ENCODE data around the gene SCD5.

DNA sequence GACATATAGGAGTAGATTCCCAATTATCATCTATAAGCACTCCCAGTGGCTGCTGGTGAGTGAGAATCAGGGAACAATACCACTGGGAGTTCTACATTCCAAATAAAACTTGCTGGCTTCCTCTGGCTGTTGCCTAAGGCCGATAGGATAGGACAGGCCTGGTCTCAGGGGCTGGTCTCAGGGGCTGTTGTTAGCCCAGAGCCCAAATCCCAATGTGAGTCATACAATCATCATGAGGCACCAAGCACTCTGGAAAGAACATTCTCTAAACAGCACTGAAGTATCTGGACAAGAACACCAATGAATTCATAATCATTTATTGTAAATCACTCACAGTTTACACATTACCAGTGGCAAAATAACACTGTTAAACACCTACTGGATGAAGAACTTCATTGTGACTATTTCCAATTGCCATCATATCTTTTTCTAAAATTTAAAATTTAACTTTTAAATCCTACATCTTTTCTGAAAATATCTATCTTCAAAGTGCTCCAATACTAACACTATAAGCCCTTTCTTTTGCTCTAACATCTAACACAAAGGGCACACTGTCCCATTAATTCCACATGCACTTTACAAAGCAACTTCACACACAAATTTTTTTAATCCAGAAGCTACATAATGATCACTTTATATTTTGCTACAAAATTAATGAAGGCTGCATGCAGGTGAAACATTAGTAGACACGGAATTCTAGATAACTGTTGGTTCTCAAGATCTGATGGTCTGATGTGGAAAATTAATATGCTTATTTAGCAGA is 169.2 kb downstream of the SCD5 start:
- no peak for TF ChIP-seq POLR2A (IDR thresholded peaks at IDR 0.05)
- TF ChIP-seq, protein P1, sequence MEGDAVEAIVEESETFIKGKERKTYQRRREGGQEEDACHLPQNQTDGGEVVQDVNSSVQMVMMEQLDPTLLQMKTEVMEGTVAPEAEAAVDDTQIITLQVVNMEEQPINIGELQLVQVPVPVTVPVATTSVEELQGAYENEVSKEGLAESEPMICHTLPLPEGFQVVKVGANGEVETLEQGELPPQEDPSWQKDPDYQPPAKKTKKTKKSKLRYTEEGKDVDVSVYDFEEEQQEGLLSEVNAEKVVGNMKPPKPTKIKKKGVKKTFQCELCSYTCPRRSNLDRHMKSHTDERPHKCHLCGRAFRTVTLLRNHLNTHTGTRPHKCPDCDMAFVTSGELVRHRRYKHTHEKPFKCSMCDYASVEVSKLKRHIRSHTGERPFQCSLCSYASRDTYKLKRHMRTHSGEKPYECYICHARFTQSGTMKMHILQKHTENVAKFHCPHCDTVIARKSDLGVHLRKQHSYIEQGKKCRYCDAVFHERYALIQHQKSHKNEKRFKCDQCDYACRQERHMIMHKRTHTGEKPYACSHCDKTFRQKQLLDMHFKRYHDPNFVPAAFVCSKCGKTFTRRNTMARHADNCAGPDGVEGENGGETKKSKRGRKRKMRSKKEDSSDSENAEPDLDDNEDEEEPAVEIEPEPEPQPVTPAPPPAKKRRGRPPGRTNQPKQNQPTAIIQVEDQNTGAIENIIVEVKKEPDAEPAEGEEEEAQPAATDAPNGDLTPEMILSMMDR (IDR thresholded peaks at IDR 0.05): no peak
- TF ChIP-seq EP300 (IDR thresholded peaks at IDR 0.05): no peak

All from tibial nerve (tissue), 4 donors.